Activated CD4-positive, alpha-beta T cell treated with anti-CD3 and anti-CD28 coated beads, Interleukin-10, Interleukin-2, amounts not matched to agents 100 ng/mL and 50 ng/mL, durations not matched to agents 16 hours and 8 hours (primary cell): Measurements from ENCODE around the gene NFKBIL1.
"Not testable (repeated sequence)": the region's sequence is repeated elsewhere in the genome, so short reads cannot be mapped to it uniquely, and the experiment has no call there.

Experiments used
- DNase-seq: peaks from one replicate; pipeline ENCODE4 v3.0.0-alpha.2; 2020

The NFKBIL1 gene

GRCh38 chr6:31546958-31547726 lies at the start of gene NFKBIL1:
TSS of gene NFKBIL1 (plus strand) at chr6:31547608. CDS start at chr6:31547695, 87 bp downstream.
- DNase-seq: peak; percentile 97

- no peak for DNase-seq
These were observed 48.7 kb upstream of the NFKBIL1 start for GRCh38 chr6:31498748-31499147.

GRCh38 chr6:31499648-31500047 lies 47.8 kb upstream of the NFKBIL1 start:
- DNase-seq: not testable (repeated sequence)

- no peak for DNase-seq
These were observed 44.8 kb upstream of the NFKBIL1 start for GRCh38 chr6:31502586-31502985.

GRCh38 chr6:31509036-31509435 lies 38.4 kb upstream of the NFKBIL1 start:
- not testable (repeated sequence) for DNase-seq

- no peak for DNase-seq
These were observed 37.4 kb upstream of the NFKBIL1 start for GRCh38 chr6:31510007-31510406.

GRCh38 chr6:31513456-31514165 lies 33.8 kb upstream of the NFKBIL1 start:
- no peak for DNase-seq

GRCh38 chr6:31521835-31522234 lies 25.6 kb upstream of the NFKBIL1 start:
- DNase-seq: no peak

GRCh38 chr6:31525553-31525931 lies 21.9 kb upstream of the NFKBIL1 start:
- no peak for DNase-seq

- DNase-seq: no peak
These were observed 21.3 kb upstream of the NFKBIL1 start for GRCh38 chr6:31525932-31526591.

GRCh38 chr6:31528307-31528777 lies 19.1 kb upstream of the NFKBIL1 start:
- no peak for DNase-seq

- DNase-seq: no peak
These were observed 18.5 kb upstream of the NFKBIL1 start, which contains the start of gene MCCD1 for GRCh38 chr6:31528821-31529328. TSS of gene MCCD1 (plus strand) at chr6:31528962. CDS start at chr6:31529015, 53 bp downstream.

GRCh38 chr6:31529329-31530150 lies 17.9 kb upstream of the NFKBIL1 start:
- no peak for DNase-seq

GRCh38 chr6:31530659-31531058 lies 16.7 kb upstream of the NFKBIL1 start:
- DNase-seq: no peak

- DNase-seq: no peak
These were observed 16.2 kb upstream of the NFKBIL1 start for GRCh38 chr6:31531162-31531561.

- DNase-seq: no peak
These were observed 15.4 kb upstream of the NFKBIL1 start for GRCh38 chr6:31531771-31532643.

GRCh38 chr6:31532644-31533454 lies 14.6 kb upstream of the NFKBIL1 start:
- DNase-seq: no peak

GRCh38 chr6:31533455-31533841 lies 14.0 kb upstream of the NFKBIL1 start:
- DNase-seq: peak; percentile 38

- DNase-seq: no peak
These were observed 13.4 kb upstream of the NFKBIL1 start for GRCh38 chr6:31534011-31534410.

GRCh38 chr6:31534521-31535040 lies 12.8 kb upstream of the NFKBIL1 start:
- no peak for DNase-seq
